Astrocyte (in vitro differentiated cells and primary cell): ENCODE data around the gene PHACTR4.

Experiments
- CTCF ChIP-seq: IDR thresholded peaks from 2 replicates; pipeline ENCODE4 v1.5.1; 2011; ENCODE audit warnings: low read depth, mild to moderate bottlenecking, inconsistent platforms, low read length, moderate library complexity; ENCODE audit not compliant: insufficient read depth
- EZH2 ChIP-seq: IDR thresholded peaks from 2 replicates; pipeline ENCODE4 v1.6.1; 2012; ENCODE audit warnings: mild to moderate bottlenecking, low read length, inconsistent platforms; ENCODE audit not compliant: insufficient read depth

- TF ChIP-seq CTCF (peak; percentile 4), EZH2 (no peak)
These were observed 884 bp downstream of the PHACTR4 start for GRCh38 chr1:28370239-28371009.
